GM23338 (cell line): ENCODE measurements around the gene CLPX.
A peak's percentile ranks its signal among the peaks of the same experiment; 100 is the strongest.

Experiments used
- CREB1 ChIP-seq: fragments of 250-450 bp; sonication (Bioruptor Pico); IDR thresholded peaks from 2 replicates; pipeline ENCODE4 v1.5.0; 2020; ENCODE audit warnings: low read depth, mild to moderate bottlenecking, moderate library complexity
- CTCF ChIP-seq, 2 experiments: fragments of 200-600 bp in 1 of 2; sonication (generic) in 1 of 2; conservative IDR thresholded peaks; 2 replicates each; pipeline versions ENCODE4 v1.5.1 to v1.6.1; 2016 to 2017; ENCODE audit warnings: antibody characterized with exemption in 2 of 2, low read depth in 2 of 2, mild to moderate bottlenecking in 2 of 2, moderate library complexity in 1 of 2
- EZH2 ChIP-seq: fragments of 200-600 bp; sonication (generic); IDR thresholded peaks from one replicate; pipeline ENCODE4 v1.8.0; 2017; ENCODE audit warnings: antibody characterized with exemption, mild to moderate bottlenecking, low read depth; ENCODE audit not compliant: unreplicated experiment
- EZH2phosphoT487 ChIP-seq: fragments of 200-600 bp; sonication (generic); IDR thresholded peaks from one replicate; pipeline ENCODE4 v1.8.1; 2018; ENCODE audit warnings: antibody characterized with exemption; ENCODE audit not compliant: unreplicated experiment
- JUNB ChIP-seq: IDR thresholded peaks from one replicate; pipeline ENCODE4 v1.6.1; 2016; ENCODE audit warnings: antibody characterized with exemption; ENCODE audit not compliant: unreplicated experiment
- NANOG ChIP-seq: IDR thresholded peaks from 2 replicates; pipeline ENCODE4 v1.6.1; 2016; ENCODE audit warnings: antibody characterized with exemption, borderline replicate concordance
- POLR2AphosphoS5 ChIP-seq: IDR thresholded peaks from 2 replicates; pipeline ENCODE4 v1.6.1; 2016; ENCODE audit warnings: antibody characterized with exemption, low read depth
- REST ChIP-seq: IDR thresholded peaks from one replicate; pipeline ENCODE4 v1.6.1; 2018; ENCODE audit warnings: antibody characterized with exemption; ENCODE audit not compliant: unreplicated experiment
- STAT1 ChIP-seq: IDR thresholded peaks from one replicate; pipeline ENCODE4 v1.6.1; 2016; ENCODE audit warnings: antibody characterized with exemption; ENCODE audit not compliant: unreplicated experiment
- ZNF114 ChIP-seq: fragments of 250-450 bp; sonication (Bioruptor Pico); IDR thresholded peaks from 2 replicates; pipeline ENCODE4 v1.5.0; 2020; ENCODE audit warnings: mild to moderate bottlenecking, moderate library complexity
- ZNF462 ChIP-seq: fragments of 250-450 bp; sonication (Bioruptor Pico); IDR thresholded peaks from 2 replicates; pipeline ENCODE4 v1.5.0; 2020; ENCODE audit warnings: mild to moderate bottlenecking, moderate library complexity
- TF ChIP-seq, protein P1 (sequence below): IDR thresholded peaks from 2 replicates; pipeline ENCODE4 v1.6.1; 2016; ENCODE audit warnings: antibody characterized with exemption

DNA sequence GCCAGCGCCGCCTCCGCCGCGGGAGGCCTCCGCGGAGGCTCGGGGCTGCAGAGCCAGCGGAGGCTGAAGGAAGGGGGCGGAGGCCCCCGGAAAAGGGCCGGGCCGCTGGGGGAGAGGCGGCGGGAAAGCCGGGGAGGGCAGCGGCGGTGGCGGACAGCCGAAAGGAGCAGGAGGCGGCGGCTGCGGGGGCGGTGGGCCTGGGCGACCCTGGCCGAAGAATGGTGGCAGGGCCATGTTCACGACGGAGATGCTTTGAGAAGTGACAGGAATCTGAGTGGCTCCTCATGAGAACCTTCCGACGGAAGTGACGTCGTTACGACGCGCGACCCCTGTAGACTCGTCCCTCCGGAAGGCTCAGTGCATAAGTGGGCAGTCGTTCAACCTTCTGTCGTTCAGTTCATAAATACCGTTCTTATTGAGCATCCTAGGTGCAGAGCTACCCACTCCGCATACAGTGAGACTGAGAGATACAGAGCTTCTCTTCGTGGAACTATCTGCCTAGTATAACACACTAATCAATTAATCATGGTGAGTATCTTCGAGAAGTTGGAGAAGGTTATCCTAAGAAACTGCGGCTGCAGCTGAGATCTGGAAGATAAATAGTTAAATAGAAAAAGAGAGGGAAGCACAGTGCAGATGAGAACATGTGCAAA lies 51.5 kb downstream of the CLPX start, which contains the start of gene PDCD7:
- no peak for TF ChIP-seq EZH2phosphoT487
- no peak for TF ChIP-seq CTCF (conservative IDR thresholded peaks at IDR 0.05; ENCODE audit: low read depth in 2 of 2)
- TF ChIP-seq POLR2AphosphoS5: peak; percentile 91; the same call in 1 of the 2 replicates
- no peak for TF ChIP-seq ZNF114 (CRISPR knock-in tag)
- TF ChIP-seq, protein P1, sequence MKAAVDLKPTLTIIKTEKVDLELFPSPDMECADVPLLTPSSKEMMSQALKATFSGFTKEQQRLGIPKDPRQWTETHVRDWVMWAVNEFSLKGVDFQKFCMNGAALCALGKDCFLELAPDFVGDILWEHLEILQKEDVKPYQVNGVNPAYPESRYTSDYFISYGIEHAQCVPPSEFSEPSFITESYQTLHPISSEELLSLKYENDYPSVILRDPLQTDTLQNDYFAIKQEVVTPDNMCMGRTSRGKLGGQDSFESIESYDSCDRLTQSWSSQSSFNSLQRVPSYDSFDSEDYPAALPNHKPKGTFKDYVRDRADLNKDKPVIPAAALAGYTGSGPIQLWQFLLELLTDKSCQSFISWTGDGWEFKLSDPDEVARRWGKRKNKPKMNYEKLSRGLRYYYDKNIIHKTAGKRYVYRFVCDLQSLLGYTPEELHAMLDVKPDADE: peak; percentile 80
- TF ChIP-seq EZH2: no peak
- no peak for TF ChIP-seq REST
- TF ChIP-seq JUNB: no peak
- TF ChIP-seq ZNF462 (CRISPR knock-in tag): no peak
- peak; percentile 96 for TF ChIP-seq CREB1 (CRISPR knock-in tag)
- TF ChIP-seq STAT1: no peak
- TF ChIP-seq NANOG: no peak
